H1 (cell line): Measurements from ENCODE around the gene ADRB2. TPM values are rescaled to one million over a fixed set of nuclear protein-coding genes. Genes with fewer than 3 reads are reported as not detected.

ENCODE experiments used
- CHD1 ChIP-seq: IDR thresholded peaks from 2 replicates; pipeline ENCODE4 v1.6.1; 2012; ENCODE audit warnings: low read depth, low read length, improper control_type of control experiment
- MAFK ChIP-seq: IDR thresholded peaks from 2 replicates; pipeline ENCODE4 v1.6.1; 2012; ENCODE audit warnings: low read depth, mild to moderate bottlenecking, improper control_type of control experiment, low read length
- polyA plus RNA-seq, 7 experiments: library from polyadenylated mRNA; depleted of rRNA in 3 of 7; stranded (reverse) in 5 of 7; unstranded in 2 of 7; fragments of >200 nt in 5 of 7; fragments of 200-250 nt in 2 of 7; gene quantifications; 1 replicate in 5 of 7; 2 replicates in 1 of 7; 4 replicates in 1 of 7; pipeline versions ENCODE4 v1.2.1 to v1.2.3, GENCODE V29; 2011 to 2013; ENCODE audit warnings: missing spikeins in 2 of 7, mixed read lengths in 2 of 7
- total RNA-seq: library from RNA; stranded (reverse); fragmentation: NEBNext Ultra II Directional; extraction: Animal tissue kit (Norgen Biotek cat#: 25700); gene quantifications from 2 replicates; pipeline ENCODE4 v1.2.1, GENCODE V29; 2021

ADRB2 gene
- total and polyA plus RNA-seq, 2 of the 8 experiments (the other 6 are each of a cell fraction or from before 2014, with no cell fraction given) = 0.65 to 0.77 TPM

DNA sequence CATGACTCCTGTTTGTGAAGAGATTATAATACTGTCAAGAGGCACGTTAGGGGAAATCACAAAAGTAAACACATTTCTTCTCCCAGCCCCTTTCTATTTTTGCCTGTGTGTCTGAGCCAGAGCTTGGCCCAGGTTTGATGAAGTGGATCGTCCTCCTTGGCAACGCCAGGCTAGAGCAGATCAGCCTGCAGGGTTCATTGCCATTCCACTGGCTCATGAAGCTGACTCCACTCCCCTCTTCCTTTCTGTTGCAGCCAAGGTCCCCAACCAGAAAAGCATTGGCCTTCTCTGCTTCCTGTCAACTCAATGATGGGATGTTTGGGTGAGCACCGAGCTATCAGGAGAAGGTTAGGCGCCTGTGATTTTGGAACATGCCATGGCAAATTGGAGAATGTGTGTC, 3.3 kb downstream of the ADRB2 start (continued):
- TF ChIP-seq CHD1 (no peak), MAFK (no peak)
